CD1c-positive myeloid dendritic cell (primary cell): ENCODE results near the gene MBNL1.

Experiments
- DNase-seq: peaks from one replicate; pipeline ENCODE4 v3.0.0-alpha.2; 2016; ENCODE audit errors: extremely low spot score

MBNL1 gene

GRCh38 chr3:152272771-152273242 lies 4.1 kb downstream of the MBNL1 start:
- peak; percentile 55 for DNase-seq

- DNase-seq, result no peak
Observed at GRCh38 chr3:152276681-152277080, 8.0 kb downstream of the MBNL1 start.

DNA sequence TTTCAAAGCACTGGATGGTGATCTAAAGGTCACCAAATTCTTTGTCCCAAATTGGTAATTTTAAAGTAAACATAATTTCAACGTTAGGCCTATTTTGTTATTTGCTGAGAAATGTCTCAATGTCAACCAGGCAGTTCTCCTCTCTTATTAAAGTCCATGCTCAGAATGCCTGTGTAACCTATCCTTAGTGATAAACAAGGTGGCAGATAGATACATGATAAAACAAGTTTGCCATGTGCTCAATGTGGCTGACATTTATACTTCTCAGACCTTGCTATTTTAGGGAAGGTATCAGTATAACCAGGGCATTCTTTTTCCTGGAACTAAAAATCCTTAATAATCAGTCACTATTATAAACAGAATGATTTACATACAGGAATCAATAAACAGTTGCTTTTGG lies 8.5 kb downstream of the MBNL1 start:
- no peak for DNase-seq

- DNase-seq, result peak; percentile 54
Observed at GRCh38 chr3:152278756-152279427, 10.2 kb downstream of the MBNL1 start.

DNA sequence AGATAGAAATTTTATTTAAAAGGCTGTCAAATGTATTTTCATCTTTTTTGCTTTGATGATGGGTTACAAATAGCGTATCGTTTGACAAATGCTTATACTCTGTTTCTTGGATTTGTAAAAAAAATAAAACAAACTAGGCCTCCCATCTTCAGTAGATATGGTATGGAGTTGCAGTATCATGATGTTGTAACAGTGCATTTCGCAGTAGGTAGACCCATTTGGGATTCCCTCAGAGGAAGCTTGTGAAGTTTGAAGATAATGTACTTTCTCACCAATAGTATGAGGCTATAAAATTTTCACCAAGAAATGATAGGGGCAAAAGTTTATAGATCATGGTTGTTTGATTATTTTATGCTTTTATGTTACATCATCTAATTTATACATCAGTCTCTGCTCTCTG lies 10.8 kb downstream of the MBNL1 start:
- DNase-seq, result no peak

DNA sequence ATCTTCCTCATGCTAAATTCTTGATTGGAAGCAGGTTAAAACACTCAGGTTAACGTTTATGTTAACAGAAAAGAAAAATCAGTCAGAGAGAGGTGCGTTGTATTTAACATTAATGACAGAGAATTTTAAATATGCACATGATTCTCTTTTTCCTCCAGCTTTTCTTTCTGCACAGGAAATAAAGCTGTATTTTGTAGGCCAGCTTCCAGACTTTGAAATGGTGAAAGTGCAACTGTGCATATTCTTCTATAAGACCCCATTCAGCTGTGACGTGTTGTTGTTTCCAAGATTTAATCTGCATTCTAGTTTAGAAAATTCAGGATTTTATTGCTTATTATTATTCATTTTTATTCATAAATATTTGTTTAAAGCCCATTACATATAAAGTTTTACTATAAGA lies 11.8 kb downstream of the MBNL1 start:
- no peak for DNase-seq

- DNase-seq, result no peak
Observed at GRCh38 chr3:152281133-152281713, 12.5 kb downstream of the MBNL1 start.

DNA sequence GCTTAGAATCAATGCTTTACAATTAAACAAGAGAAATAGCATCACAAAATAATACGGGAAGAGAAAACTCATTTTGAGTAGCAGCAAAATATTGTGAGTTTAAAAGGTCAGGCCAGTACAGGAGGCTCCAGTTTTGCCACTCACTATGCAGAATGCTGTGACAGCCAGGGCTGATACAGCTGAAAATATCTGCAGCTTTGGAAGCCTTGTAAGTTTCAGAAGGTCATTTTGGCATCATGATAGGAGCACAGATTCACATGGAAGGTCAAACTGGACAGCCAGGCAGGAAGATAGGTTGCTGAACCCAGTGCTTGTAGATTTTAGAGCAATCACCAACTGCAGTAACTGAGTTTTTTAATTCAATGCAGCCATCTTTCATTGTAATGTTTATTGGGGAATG lies 14.1 kb downstream of the MBNL1 start:
- DNase-seq, result no peak

DNA sequence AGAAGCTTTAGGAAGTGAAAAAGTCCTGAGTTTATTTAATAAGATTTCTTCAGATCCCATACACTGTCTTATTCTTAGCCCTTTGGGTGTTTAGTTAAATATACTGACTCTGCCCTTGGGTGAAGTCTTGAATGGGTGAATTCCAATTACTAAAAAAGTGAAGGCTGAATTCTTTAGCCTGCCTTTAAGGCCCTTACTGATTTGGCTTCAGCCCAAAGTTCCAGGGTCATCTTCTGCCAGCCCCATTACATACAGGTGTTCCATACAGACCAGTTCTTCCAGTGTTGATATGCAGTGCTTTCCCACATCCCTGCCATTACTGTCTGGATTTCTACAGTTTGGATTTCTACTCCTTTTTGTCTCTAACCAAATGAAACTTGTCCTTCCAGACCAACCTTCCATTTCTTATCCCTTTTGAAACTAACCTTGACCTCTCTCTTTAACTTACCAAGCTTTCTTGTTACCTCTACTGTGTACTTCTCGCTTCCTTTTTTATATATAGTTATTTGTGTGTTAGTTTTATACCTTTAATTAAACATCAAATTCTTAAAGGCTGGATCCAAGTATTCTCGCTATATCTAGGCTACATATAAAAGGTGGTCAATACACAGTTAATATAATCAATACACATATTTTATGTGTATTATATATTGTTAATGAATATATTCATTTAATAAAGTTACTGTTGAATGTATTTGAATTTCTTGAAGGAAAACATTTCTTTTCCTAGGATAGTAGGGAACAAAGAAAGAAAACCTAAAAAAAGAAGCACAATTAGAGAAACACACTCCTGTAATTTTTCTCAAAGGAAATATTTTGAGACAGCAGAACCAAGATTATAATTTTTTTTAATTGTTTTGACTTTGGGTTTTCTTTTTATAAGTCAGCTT lies 15.0 kb downstream of the MBNL1 start:
- peak; percentile 48 for DNase-seq

DNA sequence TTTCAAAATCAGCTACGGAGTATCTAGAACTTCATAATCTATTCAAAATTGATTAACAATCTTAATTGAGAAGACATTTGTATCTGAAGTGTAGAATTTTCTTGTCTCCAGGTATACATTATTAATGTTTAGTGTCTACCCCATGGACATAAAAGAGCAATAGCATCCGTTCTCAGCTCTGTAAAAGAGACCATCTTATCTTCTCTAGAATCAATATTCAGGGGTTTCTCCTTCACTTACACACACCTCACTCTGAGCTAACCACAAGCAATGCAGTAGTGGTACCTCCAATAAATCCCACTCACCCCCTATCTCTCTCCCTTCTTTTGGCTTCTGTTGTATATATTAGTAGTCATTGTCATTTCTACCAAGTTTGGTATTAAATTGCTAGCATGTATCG lies 16.2 kb downstream of the MBNL1 start:
- DNase-seq, result no peak

DNA sequence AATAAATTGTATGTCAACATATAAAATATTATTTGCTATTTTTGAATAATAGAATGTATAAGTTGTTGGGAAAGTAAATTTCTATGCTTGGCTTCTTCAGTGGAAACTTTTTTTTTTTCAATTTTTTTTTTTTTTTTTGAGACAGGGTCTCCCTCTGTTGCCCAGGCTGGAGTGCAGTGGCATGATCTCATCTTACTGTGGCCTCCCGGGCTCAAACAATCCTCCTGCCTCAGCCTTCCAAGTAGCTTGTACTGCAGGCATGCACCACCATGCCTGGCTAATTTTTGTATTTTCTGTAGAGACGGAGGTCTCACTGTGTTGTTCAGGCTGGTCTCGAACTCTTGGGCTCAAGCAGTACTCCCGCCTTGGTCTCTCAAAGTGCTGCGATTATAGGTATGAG lies 16.8 kb downstream of the MBNL1 start:
- no peak for DNase-seq

- no peak for DNase-seq
Observed at GRCh38 chr3:152287898-152288576, 19.3 kb downstream of the MBNL1 start.

DNA sequence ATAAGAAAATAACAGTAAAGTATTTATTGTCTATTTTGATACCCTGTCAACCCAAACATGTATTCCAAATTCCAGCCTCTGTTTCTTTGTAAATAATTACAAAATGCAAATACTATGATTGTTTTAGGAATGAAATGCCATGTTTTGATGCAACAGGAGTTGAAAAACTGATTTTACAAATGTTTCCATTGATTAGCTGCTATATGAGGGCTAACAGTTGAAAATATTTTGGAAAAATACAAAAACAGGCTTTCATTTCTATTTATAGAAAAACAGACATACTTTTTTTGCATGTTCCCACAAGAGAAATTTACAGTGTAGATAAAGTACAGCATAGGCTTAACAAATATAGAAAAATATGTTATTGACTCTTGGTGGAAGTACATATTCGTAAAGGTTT lies 20.0 kb downstream of the MBNL1 start:
- no peak for DNase-seq

DNA sequence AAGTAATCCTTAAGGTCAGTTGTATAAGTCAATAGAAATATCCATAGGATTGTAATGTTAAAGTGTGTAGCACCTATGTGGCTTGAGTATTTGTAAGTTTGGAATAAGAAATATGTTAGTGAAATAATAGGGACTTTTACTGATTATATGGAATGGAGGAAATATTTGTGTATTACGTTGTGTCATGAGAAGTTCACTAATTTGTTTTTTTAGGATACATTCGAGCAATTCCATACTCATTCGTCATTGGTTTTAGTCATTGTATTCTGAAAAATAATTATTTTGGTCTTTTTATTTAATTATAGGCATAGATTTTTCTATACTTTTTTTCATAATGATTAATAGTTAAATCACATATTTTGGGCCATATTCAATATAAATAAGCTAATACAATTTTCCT lies 21.0 kb downstream of the MBNL1 start:
- DNase-seq, result no peak

GRCh38 chr3:152290374-152290773 lies 21.6 kb downstream of the MBNL1 start:
- DNase-seq, result no peak

DNA sequence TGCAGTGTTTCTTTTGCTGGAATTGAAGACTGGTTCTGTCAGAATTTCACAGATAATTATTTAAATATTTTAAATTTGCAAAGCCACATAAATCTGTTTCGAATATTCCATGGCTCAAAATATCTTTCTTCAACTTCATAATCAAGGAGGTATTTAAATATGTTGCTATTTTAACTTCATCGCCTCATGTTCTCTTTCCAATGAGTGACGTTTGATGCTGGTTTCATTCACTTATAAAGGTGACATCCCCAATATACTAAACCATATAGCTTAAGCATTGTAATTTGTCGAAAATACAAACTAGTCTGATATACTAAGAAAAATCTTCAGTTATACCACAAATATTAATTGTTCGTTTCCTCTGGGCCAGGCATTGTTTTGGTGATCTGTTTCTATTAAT lies 22.5 kb downstream of the MBNL1 start:
- DNase-seq, result no peak

DNA sequence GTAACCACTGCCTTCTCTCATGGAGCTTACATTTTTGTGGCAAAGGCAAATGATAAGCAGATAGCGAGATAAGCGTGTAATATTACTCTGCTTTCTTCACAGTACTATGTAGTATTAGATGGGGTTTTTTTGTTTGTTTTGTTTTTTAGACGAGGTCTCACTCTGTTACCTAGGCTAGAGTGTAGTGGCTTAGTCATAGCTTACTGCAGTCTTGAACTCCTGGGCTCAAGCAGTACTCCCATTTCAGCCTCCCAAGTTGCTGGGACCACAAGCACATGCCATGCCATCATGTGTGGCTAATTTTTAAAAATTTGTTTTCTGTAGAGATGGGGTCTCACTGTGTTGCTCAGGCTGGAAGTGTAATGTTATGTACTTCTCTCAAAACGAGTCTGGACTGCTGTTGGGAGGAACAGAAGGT lies 22.9 kb downstream of the MBNL1 start:
- no peak for DNase-seq

DNA sequence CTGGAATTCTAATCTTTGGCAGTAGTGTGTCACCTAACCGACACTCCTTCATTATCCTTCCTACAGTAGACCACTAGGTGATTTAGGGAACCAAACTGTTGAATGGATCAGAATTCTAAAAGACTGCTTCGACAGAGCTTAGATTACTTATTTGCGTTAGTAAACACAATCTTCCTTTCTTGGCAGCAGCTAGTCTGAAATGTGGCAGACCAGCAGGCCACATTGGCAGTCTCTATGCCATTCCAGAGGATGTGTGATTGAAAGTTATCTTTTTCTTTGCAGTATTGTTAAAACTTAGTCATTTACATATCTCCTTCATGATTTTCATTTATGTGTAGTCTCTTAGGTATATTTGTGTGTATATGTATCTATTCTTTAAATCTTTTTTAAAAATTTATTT lies 23.6 kb downstream of the MBNL1 start:
- DNase-seq, result no peak

DNA sequence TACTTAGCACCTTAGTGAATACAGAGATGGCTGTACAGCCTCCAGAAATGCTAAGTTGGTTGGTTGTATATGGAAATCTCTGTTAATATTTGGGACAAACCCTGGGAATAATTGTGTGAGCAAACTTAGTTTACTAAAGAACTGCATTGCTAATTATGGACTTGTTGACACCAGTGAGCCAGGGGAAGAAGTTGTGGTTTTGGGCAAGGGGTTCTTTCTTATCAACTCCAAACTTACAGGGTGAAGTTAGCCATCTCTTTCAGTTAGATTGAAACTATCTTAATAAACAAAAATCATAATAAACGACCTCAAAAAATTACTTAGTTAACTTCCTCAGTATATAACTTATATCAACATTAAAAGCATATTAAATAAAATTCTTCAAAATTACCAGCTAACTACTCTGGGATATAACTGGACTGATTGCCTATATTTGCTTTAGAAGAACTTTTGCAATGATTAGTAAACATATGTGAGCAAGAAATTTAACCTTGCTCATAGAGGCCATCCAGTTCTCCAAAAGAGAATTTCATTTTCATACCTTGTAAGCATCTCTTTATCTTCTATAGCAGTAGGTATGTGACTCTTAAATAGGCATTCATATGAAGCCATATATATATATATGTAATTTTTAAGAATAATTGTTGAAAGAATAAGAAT lies 24.7 kb downstream of the MBNL1 start:
- DNase-seq, result no peak

GRCh38 chr3:152295344-152295743 lies 26.6 kb downstream of the MBNL1 start:
- DNase-seq, result no peak

DNA sequence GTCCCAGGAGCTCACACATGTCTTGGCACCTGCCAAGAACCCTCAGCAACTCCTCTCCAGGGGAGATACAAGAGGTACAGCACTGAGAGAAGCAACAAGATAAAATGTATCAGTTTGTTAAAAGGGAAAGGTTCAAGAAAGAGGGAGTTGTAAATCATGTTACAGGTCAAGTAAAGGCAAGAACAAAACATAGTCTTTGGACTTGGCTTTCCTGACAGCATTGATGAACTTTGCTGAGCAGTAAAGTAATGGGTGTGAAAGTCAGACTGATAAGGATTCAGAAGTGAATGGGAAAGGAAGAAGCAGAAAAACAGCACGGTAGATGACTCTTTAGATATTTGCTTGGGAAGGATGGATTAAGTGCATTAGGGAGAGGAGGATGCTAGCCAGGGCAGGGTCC lies 27.1 kb downstream of the MBNL1 start:
- no peak for DNase-seq

- no peak for DNase-seq
Observed at GRCh38 chr3:152296382-152296781, 27.7 kb downstream of the MBNL1 start.
